Measurements from ENCODE around the gene PRDX1. TPM values are rescaled to one million over a fixed set of nuclear protein-coding genes. Genes with fewer than 3 reads are reported as not detected.
A peak's percentile ranks its signal among the peaks of the same experiment; 100 is the strongest.

Gene PRDX1
- 289 and 397 TPM in 2 replicates for total RNA-seq (2014; rRNA removed; shearing (Covaris generic); ENCODE audit: low replicate concordance)

DNA sequence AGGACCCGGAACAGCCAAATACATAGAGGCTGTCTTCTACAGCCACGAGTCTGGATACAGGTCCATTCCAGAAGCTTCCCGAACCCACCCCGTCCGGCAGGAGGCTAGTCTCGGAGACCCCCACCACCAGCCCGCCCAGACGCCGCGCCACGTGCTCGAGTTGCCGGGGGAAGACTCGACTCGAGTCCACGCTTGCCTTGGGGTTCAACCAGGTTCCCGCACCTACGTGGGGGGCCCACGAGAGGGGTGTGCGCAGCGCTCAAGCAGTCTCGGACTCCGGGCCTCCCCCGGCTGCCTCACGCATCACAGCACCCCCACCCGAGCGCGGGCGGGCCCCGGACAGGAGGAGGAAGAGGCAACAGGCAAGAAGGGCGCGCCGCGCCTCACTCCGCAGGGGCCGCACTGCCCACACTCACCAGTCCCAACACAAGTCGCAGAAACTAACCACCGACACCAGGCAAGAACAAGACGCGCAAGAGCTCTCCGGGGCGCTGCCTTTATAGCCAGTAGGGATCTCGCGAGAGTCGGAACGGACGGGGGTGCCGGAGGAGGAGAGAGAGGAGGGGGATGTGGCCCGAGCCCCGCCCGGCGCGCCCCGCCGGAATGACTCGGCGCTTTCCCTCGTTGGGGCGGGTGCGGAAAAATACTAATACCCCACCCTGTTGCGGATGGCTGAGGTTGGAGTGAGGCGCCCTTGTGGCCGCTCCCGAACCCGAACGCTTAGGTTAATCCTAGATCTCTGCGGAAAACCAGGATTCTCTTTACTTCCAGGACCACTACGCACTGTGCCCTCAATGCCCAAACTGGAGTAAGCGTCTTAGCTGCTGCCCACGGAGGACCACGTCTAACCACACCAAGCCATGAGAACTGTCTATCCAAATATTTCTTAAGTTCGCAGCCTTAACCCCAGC, at the start of gene PRDX1:
PRDX1 (minus strand) TSS at position 472 of the 911 bp plus-strand sequence. CDS start 2,841 bp downstream, outside the sequence.
- H4K20me1 ChIP-seq (ENCODE audit: insufficient read depth, low read depth, low read length), result peaks cover 21% of the 10 kb centered on the region
- H3K27me3 ChIP-seq (ENCODE audit: low read length), result no peaks in the 10 kb centered on the region
- H3K9me3 ChIP-seq (ENCODE audit: low read length), result no peaks in the 10 kb centered on the region
- peak within 1 kb of the TSS; percentile 82 for H3K4me2 ChIP-seq (ENCODE audit: low read depth, low read length, poor library complexity, severe bottlenecking)
- DNase-seq, result peak; percentile 99
- H3K79me2 ChIP-seq (ENCODE audit: low read length), result peaks cover 41% of the 10 kb centered on the region
- no peaks in the 10 kb centered on the region for H3K9me2 ChIP-seq (replicated peaks; ENCODE audit: insufficient read depth, low read length)
- peak within 1 kb of the TSS; percentile 69 for H2AFZ ChIP-seq (ENCODE audit: low read length)
- H3K27ac ChIP-seq (ENCODE audit: low read length), result peak within 1 kb of the TSS; percentile 73
- H3K9ac ChIP-seq (ENCODE audit: low read length), result peak within 1 kb of the TSS; percentile 95
- peaks cover 11% of the 10 kb centered on the region; the same call in 1 of the 2 replicates for H3K36me3 ChIP-seq (ENCODE audit: insufficient read depth, low read length)
- H3K4me1 ChIP-seq (ENCODE audit: low read length), result peaks cover 36% of the 10 kb centered on the region
- H3K4me3 ChIP-seq (ENCODE audit: low read length), result peak within 1 kb of the TSS; percentile 88

DNA sequence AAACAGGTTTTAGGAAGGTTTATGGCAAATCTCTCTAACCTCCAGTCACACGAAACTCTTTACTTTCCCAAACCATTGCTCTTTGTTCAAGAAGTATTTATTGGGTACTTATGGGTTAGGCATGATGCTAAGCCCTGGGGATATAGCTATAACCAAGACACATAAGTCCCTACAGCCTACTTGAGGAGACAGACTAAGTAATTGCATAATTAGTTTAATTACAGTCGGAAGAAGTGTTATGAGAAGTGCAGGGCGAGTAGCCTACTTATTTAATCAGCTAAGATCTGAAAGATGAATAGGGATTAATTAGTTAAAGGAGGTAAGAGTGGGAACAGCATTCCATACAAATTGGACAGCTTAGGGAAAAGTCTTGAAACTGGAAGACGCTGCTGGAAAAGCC, 48.9 kb upstream of the PRDX1 start:
- no peaks in the 10 kb centered on the region for H3K4me1 ChIP-seq (ENCODE audit: low read length)
- H2AFZ ChIP-seq (ENCODE audit: low read length), result no peak overlapping the region
- no peaks in the 10 kb centered on the region for H3K79me2 ChIP-seq (ENCODE audit: low read length)
- no peaks in the 10 kb centered on the region for H3K9me3 ChIP-seq (ENCODE audit: low read length)
- no peak overlapping the region for H3K4me2 ChIP-seq (ENCODE audit: low read depth, low read length, poor library complexity, severe bottlenecking)
- no peaks in the 10 kb centered on the region for H3K27me3 ChIP-seq (ENCODE audit: low read length)
- H3K4me3 ChIP-seq (ENCODE audit: low read length), result no peak overlapping the region
- H3K9ac ChIP-seq (ENCODE audit: low read length), result no peak overlapping the region
- H3K9me2 ChIP-seq (replicated peaks; ENCODE audit: insufficient read depth, low read length), result no peaks in the 10 kb centered on the region
- H3K27ac ChIP-seq (ENCODE audit: low read length), result no peak overlapping the region
- H4K20me1 ChIP-seq (ENCODE audit: insufficient read depth, low read depth, low read length), result no peaks in the 10 kb centered on the region
- DNase-seq, result no peak
- H3K36me3 ChIP-seq (ENCODE audit: insufficient read depth, low read length), result peaks cover 22% of the 10 kb centered on the region

DNA sequence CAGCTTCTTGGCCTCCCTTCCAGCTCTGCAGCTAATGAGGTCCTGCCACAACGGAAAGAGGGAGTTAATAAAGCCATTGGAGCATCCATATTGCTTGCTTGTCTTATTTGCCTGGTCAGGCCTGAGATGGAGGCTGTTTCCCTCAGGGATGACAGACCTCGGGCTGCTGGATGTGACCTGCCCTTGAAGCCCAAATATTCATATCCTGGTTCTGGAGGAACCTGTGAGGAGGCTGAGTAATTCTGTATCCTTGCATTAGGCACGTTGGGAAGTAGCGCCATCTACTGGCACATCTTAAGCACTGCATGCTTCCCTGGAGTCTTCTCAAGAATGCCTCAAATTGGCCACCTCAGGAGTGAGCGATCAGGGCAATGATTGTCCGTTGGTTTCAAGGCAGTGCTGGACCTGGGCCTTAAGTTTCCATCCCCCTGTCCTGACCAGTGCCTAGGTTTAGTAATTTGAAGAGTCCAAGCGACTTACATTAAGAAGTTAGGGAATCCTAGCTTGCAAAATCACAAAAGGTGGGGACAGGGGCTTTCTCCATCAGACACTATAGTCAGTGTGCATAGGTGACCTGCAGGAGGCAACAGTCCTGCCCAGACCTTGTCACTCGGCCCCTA, 48.4 kb upstream of the PRDX1 start:
- no peaks in the 10 kb centered on the region for H3K4me1 ChIP-seq (ENCODE audit: low read length)
- H3K4me3 ChIP-seq (ENCODE audit: low read length), result no peak overlapping the region
- H3K36me3 ChIP-seq (ENCODE audit: insufficient read depth, low read length), result peaks cover 22% of the 10 kb centered on the region
- H2AFZ ChIP-seq (ENCODE audit: low read length), result no peak overlapping the region
- no peaks in the 10 kb centered on the region for H3K9me2 ChIP-seq (replicated peaks; ENCODE audit: insufficient read depth, low read length)
- H3K9ac ChIP-seq (ENCODE audit: low read length), result no peak overlapping the region
- H3K79me2 ChIP-seq (ENCODE audit: low read length), result no peaks in the 10 kb centered on the region
- no peak overlapping the region for H3K27ac ChIP-seq (ENCODE audit: low read length)
- DNase-seq, result peak; percentile 88
- no peaks in the 10 kb centered on the region for H3K9me3 ChIP-seq (ENCODE audit: low read length)
- H4K20me1 ChIP-seq (ENCODE audit: insufficient read depth, low read depth, low read length), result no peaks in the 10 kb centered on the region
- H3K4me2 ChIP-seq (ENCODE audit: low read depth, low read length, poor library complexity, severe bottlenecking), result no peak overlapping the region
- no peaks in the 10 kb centered on the region for H3K27me3 ChIP-seq (ENCODE audit: low read length)

DNA sequence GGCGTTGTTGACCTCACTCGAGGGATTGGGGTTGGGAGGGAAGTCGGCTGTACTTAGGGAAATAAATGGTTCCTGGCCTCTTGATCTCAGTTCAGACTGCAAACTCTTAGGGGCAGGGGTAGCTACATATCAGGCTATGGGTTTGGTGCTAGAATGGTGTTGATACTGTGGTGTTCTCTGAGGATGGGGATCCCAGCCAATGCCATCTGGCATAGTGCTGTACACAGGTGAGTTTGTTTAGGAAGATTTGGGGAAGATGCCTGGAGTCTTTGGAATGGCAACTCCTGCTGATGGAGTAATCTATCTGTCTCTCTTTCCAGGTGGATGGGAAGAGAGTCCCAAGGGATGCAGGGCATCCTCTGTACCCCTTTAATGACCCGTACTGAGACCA, 47.9 kb upstream of the PRDX1 start:
- Histone ChIP-seq H3K36me3 (ENCODE audit: insufficient read depth, low read length) (peaks cover 22% of the 10 kb centered on the region), H3K9me3 (ENCODE audit: low read length) (no peaks in the 10 kb centered on the region), H4K20me1 (ENCODE audit: insufficient read depth, low read depth, low read length) (no peaks in the 10 kb centered on the region), H3K4me2 (ENCODE audit: low read depth, low read length, poor library complexity, severe bottlenecking) (no peak overlapping the region), H2AFZ (ENCODE audit: low read length) (no peak overlapping the region), H3K9ac (ENCODE audit: low read length) (no peak overlapping the region), H3K4me3 (ENCODE audit: low read length) (no peak overlapping the region), H3K9me2 (replicated peaks; ENCODE audit: insufficient read depth, low read length) (no peaks in the 10 kb centered on the region), H3K4me1 (ENCODE audit: low read length) (no peaks in the 10 kb centered on the region), H3K27ac (ENCODE audit: low read length) (no peak overlapping the region), H3K27me3 (ENCODE audit: low read length) (no peaks in the 10 kb centered on the region), H3K79me2 (ENCODE audit: low read length) (no peaks in the 10 kb centered on the region)
- no peak for DNase-seq

DNA sequence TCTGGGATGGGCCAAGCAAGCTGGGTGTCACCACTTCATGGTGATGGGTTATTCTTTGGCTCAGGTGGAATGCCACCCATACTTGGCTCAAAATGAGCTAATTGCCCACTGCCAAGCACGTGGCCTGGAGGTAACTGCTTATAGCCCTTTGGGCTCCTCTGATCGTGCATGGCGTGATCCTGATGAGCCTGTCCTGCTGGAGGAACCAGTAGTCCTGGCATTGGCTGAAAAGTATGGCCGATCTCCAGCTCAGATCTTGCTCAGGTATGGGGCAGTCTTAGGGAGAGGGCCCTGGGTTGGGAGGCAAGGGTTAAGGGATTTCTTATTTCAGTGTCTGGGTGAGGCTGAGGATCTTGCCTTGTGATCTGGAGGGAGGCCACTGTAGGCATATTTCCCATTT, 46.7 kb upstream of the PRDX1 start:
- no peak overlapping the region for H3K4me2 ChIP-seq (ENCODE audit: low read depth, low read length, poor library complexity, severe bottlenecking)
- H3K36me3 ChIP-seq (ENCODE audit: insufficient read depth, low read length), result peaks cover 22% of the 10 kb centered on the region
- no peaks in the 10 kb centered on the region for H3K9me2 ChIP-seq (replicated peaks; ENCODE audit: insufficient read depth, low read length)
- no peaks in the 10 kb centered on the region for H4K20me1 ChIP-seq (ENCODE audit: insufficient read depth, low read depth, low read length)
- H3K9me3 ChIP-seq (ENCODE audit: low read length), result no peaks in the 10 kb centered on the region
- no peak overlapping the region for H3K4me3 ChIP-seq (ENCODE audit: low read length)
- no peaks in the 10 kb centered on the region for H3K27me3 ChIP-seq (ENCODE audit: low read length)
- no peaks in the 10 kb centered on the region for H3K79me2 ChIP-seq (ENCODE audit: low read length)
- no peak overlapping the region for H2AFZ ChIP-seq (ENCODE audit: low read length)
- no peak for DNase-seq
- H3K4me1 ChIP-seq (ENCODE audit: low read length), result no peaks in the 10 kb centered on the region
- no peak overlapping the region for H3K9ac ChIP-seq (ENCODE audit: low read length)
- H3K27ac ChIP-seq (ENCODE audit: low read length), result no peak overlapping the region

DNA sequence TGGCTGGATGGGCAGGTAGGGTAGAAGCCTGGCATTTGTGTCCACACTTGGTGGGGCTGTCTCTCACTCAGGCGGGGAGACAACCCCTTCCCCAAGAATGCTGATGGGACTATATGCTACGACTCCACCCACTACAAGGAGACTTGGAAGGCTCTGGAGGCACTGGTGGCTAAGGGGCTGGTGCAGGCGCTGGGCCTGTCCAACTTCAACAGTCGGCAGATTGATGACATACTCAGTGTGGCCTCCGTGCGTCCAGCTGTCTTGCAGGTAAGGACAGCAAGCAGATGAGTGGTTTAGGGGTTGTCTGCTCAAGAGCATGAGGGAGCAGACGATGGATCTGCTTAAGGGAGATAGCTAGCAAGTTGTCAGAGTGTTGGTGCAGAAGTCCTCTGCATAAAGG, 46.2 kb upstream of the PRDX1 start:
- Histone ChIP-seq H3K36me3 (ENCODE audit: insufficient read depth, low read length) (peaks cover 22% of the 10 kb centered on the region), H3K9ac (ENCODE audit: low read length) (no peak overlapping the region), H3K79me2 (ENCODE audit: low read length) (no peaks in the 10 kb centered on the region), H3K9me3 (ENCODE audit: low read length) (no peaks in the 10 kb centered on the region), H3K9me2 (replicated peaks; ENCODE audit: insufficient read depth, low read length) (no peaks in the 10 kb centered on the region), H3K27me3 (ENCODE audit: low read length) (no peaks in the 10 kb centered on the region), H2AFZ (ENCODE audit: low read length) (no peak overlapping the region), H4K20me1 (ENCODE audit: insufficient read depth, low read depth, low read length) (no peaks in the 10 kb centered on the region), H3K27ac (ENCODE audit: low read length) (no peak overlapping the region), H3K4me1 (ENCODE audit: low read length) (no peaks in the 10 kb centered on the region), H3K4me3 (ENCODE audit: low read length) (no peak overlapping the region), H3K4me2 (ENCODE audit: low read depth, low read length, poor library complexity, severe bottlenecking) (no peak overlapping the region)
- DNase-seq, result no peak

DNA sequence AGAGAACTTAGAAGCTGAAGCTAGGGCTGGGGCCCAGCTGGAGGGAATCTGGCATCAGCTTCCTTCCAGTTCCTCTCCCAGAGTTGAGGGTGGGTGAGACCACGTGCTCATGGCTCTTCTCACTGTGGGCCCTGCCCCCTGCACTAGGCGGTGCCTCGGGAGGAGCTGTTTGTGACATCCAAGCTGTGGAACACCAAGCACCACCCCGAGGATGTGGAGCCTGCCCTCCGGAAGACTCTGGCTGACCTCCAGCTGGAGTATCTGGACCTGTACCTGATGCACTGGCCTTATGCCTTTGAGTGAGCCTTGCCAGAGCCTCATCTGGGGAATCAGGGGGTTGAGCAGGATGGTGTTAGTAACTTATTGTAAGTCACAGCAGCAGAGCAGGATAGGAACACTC, 45.0 kb upstream of the PRDX1 start:
- 0 out of 2 replicates have a peak, but pooled peaks cover 3% of the 10 kb centered on the region for H3K79me2 ChIP-seq (ENCODE audit: low read length)
- no peak overlapping the region for H3K4me3 ChIP-seq (ENCODE audit: low read length)
- H3K27ac ChIP-seq (ENCODE audit: low read length), result no peak overlapping the region
- H4K20me1 ChIP-seq (ENCODE audit: insufficient read depth, low read depth, low read length), result no peaks in the 10 kb centered on the region
- H3K36me3 ChIP-seq (ENCODE audit: insufficient read depth, low read length), result peaks cover 28% of the 10 kb centered on the region
- no peak overlapping the region for H3K9ac ChIP-seq (ENCODE audit: low read length)
- no peaks in the 10 kb centered on the region for H3K9me3 ChIP-seq (ENCODE audit: low read length)
- DNase-seq, result no peak
- H2AFZ ChIP-seq (ENCODE audit: low read length), result no peak overlapping the region
- H3K9me2 ChIP-seq (replicated peaks; ENCODE audit: insufficient read depth, low read length), result no peaks in the 10 kb centered on the region
- H3K4me1 ChIP-seq (ENCODE audit: low read length), result no peaks in the 10 kb centered on the region
- no peaks in the 10 kb centered on the region for H3K27me3 ChIP-seq (ENCODE audit: low read length)
- no peak overlapping the region for H3K4me2 ChIP-seq (ENCODE audit: low read depth, low read length, poor library complexity, severe bottlenecking)

DNA sequence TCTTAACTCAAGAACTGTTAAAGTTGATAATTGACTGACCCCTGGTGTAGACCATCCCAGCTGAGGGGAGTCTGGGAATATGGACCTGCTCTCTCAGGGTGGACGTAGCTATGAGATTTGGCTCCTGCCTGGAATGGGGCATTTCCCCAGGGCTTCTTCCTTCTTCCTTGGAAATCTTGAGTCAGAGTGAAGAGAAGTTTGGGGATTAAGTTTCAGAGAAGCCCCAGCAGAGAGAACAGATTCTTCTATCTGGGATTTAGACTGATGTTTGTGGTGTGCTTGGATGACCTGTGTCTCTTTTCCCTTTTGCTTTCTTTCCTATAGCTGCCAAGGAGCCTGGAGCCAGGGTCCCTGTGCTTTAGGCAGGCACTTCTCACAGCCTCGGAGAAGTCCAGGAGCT, 42.2 kb upstream of the PRDX1 start:
- H3K9me3 ChIP-seq (ENCODE audit: low read length), result no peaks in the 10 kb centered on the region
- H3K27ac ChIP-seq (ENCODE audit: low read length), result no peak overlapping the region
- H3K4me3 ChIP-seq (ENCODE audit: low read length), result no peak overlapping the region
- no peaks in the 10 kb centered on the region for H3K27me3 ChIP-seq (ENCODE audit: low read length)
- no peak for DNase-seq
- H4K20me1 ChIP-seq (ENCODE audit: insufficient read depth, low read depth, low read length), result no peaks in the 10 kb centered on the region
- H3K9ac ChIP-seq (ENCODE audit: low read length), result no peak overlapping the region
- peaks cover 14% of the 10 kb centered on the region; the same call in 1 of the 2 replicates for H3K36me3 ChIP-seq (ENCODE audit: insufficient read depth, low read length)
- H2AFZ ChIP-seq (ENCODE audit: low read length), result no peak overlapping the region
- peaks cover 16% of the 10 kb centered on the region for H3K79me2 ChIP-seq (ENCODE audit: low read length)
- H3K4me1 ChIP-seq (ENCODE audit: low read length), result peaks cover 2% of the 10 kb centered on the region; the same call in 1 of the 2 replicates
- H3K4me2 ChIP-seq (ENCODE audit: low read depth, low read length, poor library complexity, severe bottlenecking), result no peak overlapping the region
- no peaks in the 10 kb centered on the region for H3K9me2 ChIP-seq (replicated peaks; ENCODE audit: insufficient read depth, low read length)

Measured in Karpas-422 (cell line).